ENCODE measurements around the gene DGLUCY. TPM values are rescaled to one million over a fixed set of nuclear protein-coding genes. Genes with fewer than 3 reads are reported as not detected.

DGLUCY gene
- total and polyA plus RNA-seq, 7 donors = 20.4 to 135 (median 77.5) TPM

DNA sequence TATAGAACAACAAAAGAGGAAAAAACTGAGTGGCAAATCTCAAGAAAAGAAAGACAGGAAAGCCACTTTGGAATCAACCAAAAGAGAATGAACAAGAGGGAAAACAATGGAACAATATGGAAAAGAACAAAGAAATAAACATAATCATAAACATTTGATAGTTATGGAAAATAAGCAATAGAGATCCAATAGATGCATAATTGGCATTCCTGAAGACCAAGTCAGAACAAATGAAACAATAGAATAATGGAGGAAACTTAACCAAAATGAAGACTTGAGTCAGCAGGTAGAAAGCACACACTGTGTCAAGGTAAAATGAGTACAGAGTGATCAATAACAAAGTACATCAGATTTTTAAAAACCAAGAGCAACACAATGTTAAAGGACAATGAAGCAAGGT, 43.3 kb upstream of the DGLUCY start:
- no peak for TF ChIP-seq CTCF (IDR thresholded peaks at IDR 0.05)
- intact Hi-C loops (cut with DNase I) = no loop called here
- ATAC-seq (no peak), DNase-seq (no peak)
- Histone ChIP-seq H3K9me3 (no peaks in the 10 kb centered on the region), H3K27ac (no peak overlapping the region), H3K4me3 (no peak overlapping the region), H3K4me1 (no peaks in the 10 kb centered on the region), H3K36me3 (ENCODE audit: insufficient read depth in 1 of 2, low read depth in 1 of 2) (no peaks in the 10 kb centered on the region), H3K27me3 (ENCODE audit: insufficient read depth in 3 of 3, low read length in 2 of 3) (no peaks in the 10 kb centered on the region)

GRCh38 chr14:91075553-91075952, 38.3 kb upstream of the DGLUCY start:
- 89 to 94% (median 92%) methylated on average over 5 of the region's 5 CpGs for WGBS, 3 donors
- Histone ChIP-seq H3K4me3 (no peak overlapping the region), H3K27ac (no peak overlapping the region), H3K4me1 (no peaks in the 10 kb centered on the region), H3K36me3 (ENCODE audit: insufficient read depth in 1 of 2, low read depth in 1 of 2) (no peaks in the 10 kb centered on the region), H3K27me3 (ENCODE audit: insufficient read depth in 3 of 3, low read length in 2 of 3) (no peaks in the 10 kb centered on the region), H3K9me3 (no peaks in the 10 kb centered on the region)
- intact Hi-C loops (cut with DNase I) = no loop called here
- TF ChIP-seq CTCF (IDR thresholded peaks at IDR 0.05) = no peak
- ATAC-seq (no peak), DNase-seq (no peak)

GRCh38 chr14:91078095-91078737, 35.7 kb upstream of the DGLUCY start:
- Histone ChIP-seq H3K9me3 (no peaks in the 10 kb centered on the region), H3K27ac (no peak overlapping the region), H3K4me1 (no peaks in the 10 kb centered on the region), H3K36me3 (ENCODE audit: insufficient read depth in 1 of 2, low read depth in 1 of 2) (no peaks in the 10 kb centered on the region), H3K27me3 (ENCODE audit: insufficient read depth in 3 of 3, low read length in 2 of 3) (no peaks in the 10 kb centered on the region), H3K4me3 (no peak overlapping the region)
- intact Hi-C loops (cut with DNase I) = no loop called here
- ATAC-seq (no peak), DNase-seq (no peak)
- no peak for TF ChIP-seq CTCF (IDR thresholded peaks at IDR 0.05)
- WGBS, 3 donors = 95 to 96% (median 96%) methylated on average over 9 of the region's 9 CpGs

GRCh38 chr14:91080071-91080470, 33.8 kb upstream of the DGLUCY start:
- H3K27ac ChIP-seq = no peak overlapping the region
- H3K27me3 ChIP-seq (ENCODE audit: insufficient read depth in 3 of 3, low read length in 2 of 3) = no peaks in the 10 kb centered on the region
- no peaks in the 10 kb centered on the region for H3K9me3 ChIP-seq
- intact Hi-C loops (cut with DNase I) = no loop called here
- H3K4me1 ChIP-seq = no peaks in the 10 kb centered on the region
- no peak overlapping the region for H3K4me3 ChIP-seq
- DNase-seq (no peak), ATAC-seq (no peak)
- no peak for TF ChIP-seq CTCF (IDR thresholded peaks at IDR 0.05)
- no peaks in the 10 kb centered on the region for H3K36me3 ChIP-seq (ENCODE audit: insufficient read depth in 1 of 2, low read depth in 1 of 2)
- WGBS, 3 donors = 95 to 98% (median 96%) methylated on average over 6 of the region's 6 CpGs

DNA sequence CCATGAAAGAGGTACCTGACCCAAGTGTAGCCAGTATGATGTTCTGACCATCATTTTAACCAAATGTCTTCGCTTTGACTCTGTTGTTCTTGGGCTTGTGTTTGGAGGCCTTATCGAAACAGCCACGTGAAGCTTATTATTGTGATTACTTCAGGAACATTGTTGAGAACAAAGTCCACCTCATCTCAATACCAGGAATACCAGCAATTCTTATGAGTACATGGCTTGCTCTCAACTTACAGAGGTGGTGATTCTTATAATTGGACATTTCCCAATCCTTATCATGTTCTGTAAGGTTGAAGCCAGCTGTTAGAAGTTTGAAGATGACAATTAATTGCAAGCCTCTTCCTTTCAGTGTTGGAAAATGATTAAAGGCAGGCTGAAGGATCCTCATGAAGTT, 31.6 kb upstream of the DGLUCY start:
- H3K27ac ChIP-seq = no peak overlapping the region
- intact Hi-C loops (cut with DNase I) = no loop called here
- ATAC-seq = no peak
- no peaks in the 10 kb centered on the region for H3K4me1 ChIP-seq
- no peak for TF ChIP-seq CTCF (IDR thresholded peaks at IDR 0.05)
- no peaks in the 10 kb centered on the region for H3K36me3 ChIP-seq (ENCODE audit: insufficient read depth in 1 of 2, low read depth in 1 of 2)
- H3K4me3 ChIP-seq = no peak overlapping the region
- 81 to 97% (median 89%) methylated on average over 3 of the region's 3 CpGs for WGBS, 3 donors
- no peaks in the 10 kb centered on the region for H3K27me3 ChIP-seq (ENCODE audit: insufficient read depth in 3 of 3, low read length in 2 of 3)
- DNase-seq = no peak
- no peaks in the 10 kb centered on the region for H3K9me3 ChIP-seq
